DMS53 treated with DMSO at 0.1 percent for 48 hours (cell line): ENCODE data around the gene AGRP.
A peak's percentile ranks its signal among the peaks of the same experiment; 100 is the strongest.
"Not testable (repeated sequence)": the region's sequence is repeated elsewhere in the genome, so short reads cannot be mapped to it uniquely, and the experiment has no call there.

Source experiments
- DNase-seq: peaks from one replicate; lab custom pipeline; 2025; ENCODE audit not compliant: unreplicated experiment; lab: John Stamatoyannopoulos, UW

The AGRP gene, protein sequence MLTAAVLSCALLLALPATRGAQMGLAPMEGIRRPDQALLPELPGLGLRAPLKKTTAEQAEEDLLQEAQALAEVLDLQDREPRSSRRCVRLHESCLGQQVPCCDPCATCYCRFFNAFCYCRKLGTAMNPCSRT

DNA sequence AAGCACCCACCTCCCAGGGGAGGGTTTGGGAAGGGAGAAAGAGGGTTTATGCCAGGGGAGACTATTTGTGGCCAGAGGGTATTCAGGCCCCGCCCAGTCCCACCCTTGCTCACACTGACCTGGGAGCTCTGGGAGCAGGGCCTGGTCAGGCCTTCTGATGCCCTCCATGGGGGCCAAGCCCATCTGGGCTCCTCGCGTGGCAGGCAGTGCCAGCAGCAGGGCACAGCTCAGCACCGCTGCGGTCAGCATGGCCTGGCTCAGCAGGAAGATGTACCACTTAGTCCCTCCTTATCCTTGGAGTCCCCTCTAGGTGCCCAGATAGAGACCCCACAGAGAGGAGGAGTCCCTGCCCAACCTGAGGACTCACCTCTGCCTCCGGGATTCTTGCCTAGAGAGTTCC is at the start of gene AGRP:
AGRP (minus strand) TSS at position 398 of the 400 bp plus-strand sequence; CDS start at position 249, 149 bp downstream.
- no peak for DNase-seq

DNA sequence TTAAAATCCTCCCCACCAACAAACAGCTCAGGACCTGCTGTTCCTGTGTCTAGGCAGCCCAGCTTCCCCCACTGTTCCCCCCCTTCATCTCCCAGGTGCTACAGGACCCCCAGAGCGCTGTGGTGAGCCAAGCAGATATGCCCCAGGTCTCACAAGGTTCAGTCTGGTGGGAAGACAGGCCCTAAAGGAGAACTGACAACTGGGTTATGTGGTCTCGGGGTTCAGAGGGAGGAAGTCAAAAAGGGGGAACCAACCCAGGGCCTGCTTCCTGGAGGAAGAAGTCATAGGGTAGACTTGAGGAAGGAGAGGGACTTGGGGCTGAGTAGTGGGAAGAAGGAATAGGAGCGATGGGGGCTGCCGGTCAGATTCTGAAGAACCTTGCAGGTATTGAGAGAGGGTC is 47.9 kb upstream of the AGRP start:
- DNase-seq: no peak

DNA sequence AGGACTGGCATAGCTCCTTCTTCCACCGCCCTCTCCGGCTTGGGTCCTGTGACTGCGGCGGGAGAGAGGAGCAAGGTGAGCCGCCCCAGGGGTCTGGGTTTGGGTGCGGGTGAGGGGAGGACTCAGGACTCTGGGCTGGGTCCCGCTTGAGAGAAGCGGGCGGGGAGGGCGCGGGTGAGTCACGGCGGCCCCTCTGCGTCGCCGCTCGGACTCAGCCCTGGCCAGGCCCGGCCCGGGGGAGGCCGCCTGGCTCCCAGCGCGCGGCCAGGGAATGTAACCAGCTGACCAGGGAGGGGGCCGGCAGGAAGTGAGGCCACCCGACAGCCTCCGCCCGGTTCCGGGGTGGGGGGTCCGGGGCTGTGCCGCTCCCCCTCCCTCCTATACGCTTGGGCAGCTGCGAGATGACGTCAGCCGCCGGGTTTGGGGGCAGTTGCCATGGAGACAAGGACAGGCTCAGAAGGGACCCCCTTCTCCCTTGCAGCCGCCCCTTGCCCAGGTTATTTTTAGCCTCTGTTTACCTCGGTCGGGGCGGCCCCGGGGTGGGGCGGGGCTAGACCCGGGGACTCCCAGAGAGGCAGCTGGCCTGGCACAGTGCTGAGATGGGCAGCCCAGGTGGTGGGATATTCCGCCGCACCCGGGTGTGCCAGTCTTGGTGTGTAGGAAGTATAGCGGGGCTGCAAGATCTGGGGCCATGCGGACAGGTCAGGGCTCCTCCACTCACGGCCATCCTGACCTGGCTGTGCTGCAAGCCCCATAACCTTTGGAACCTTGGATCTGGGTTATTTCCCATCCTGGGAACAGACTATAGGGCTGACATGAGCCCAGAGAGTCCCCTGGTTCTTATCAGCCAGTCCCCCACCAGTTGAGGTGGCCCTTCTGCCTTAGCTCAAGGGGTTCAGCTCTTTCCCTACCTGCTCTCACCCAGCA is 46.9 kb upstream of the AGRP start:
- DNase-seq: peak; percentile 42

DNA sequence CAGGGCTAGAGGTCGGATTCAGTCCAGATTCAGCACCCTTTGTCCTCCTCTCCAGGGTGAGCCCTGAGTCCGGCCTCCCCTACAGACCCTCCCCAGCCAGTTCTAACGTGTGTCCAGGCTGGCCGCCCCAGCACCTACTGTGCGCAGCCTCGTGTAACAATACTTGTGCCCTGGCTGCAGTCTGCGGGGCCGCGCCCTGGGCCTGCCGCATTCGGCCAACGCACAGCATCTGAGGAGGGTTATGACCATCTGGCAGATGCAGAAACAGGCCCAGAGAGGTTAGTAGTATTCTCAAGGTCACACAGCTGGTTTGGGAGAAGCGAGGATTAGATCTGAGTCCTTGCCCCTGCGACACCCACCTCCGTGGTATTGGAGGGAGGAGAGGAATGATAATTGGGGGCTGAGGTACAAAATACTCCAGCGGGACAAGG is 46.2 kb upstream of the AGRP start:
- no peak for DNase-seq

DNA sequence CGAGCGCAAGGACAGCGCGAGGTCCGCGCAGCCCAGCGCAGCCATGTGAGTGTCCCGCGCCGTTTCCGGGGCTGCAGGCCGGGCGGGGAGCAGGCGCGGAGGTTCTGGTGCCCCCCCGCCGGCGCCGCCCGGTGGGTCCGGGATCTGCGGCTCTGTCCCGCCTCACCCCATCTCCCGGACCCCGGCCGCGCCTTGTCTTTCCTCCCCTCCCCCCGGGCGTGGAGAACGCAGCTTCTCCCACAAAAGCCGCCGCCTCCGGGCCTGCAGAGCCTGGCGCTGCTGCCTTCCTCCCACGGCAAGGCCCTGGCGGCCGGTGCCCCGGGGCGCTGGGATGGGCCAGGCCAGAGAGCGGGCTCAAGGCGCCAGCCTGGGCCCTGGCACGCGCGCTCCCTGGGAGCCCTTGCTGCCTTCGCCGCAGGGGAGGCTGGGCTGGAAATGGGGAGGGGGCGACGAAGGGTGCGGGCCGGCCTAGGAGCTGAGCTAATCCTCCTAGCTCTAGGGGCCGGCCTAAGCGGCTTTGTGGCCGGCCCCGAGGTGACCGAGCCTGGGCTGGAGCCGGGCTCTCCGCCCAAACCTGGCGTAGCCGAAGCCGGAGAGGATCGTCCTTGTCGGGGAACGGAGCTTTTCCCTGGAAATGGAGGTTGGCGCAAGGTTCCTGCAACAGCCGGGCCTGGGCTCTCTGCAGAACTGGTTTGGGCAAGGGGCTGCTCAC is 45.7 kb upstream of the AGRP start:
- no peak for DNase-seq

DNA sequence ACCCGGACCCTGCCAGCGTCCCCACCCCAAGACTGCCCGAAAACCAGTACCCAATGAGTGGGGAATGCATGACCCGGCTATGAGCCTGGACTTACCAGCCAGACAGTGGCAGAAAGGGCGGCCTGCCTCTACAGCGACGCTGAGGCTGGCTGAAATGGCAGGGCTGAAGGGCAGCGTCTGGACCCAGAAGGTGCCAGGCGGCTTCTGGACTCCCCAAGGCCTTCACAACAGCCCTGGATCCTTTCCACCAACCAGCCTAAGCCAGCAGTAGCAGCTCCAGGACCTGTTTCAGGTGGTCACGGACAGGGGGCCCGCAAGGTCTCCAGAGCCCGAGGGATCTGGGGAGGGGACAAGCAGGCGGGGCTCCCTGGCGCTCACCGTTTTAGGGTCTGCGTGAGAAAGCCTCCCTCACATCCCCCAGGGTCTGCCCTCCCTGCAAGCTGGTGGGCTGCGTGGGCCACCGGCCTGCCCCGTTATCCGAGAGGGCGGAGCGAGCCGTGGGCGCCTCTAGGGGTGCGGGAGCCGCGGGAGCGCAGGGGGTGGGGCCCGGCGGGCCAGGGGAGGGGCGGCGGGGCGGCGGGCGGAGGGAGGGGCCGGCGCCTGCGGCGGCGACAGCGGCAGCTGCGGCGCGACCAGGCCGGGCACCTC is 45.0 kb upstream of the AGRP start, which contains the start of gene RIPOR1:
RIPOR1 (plus strand) TSS at position 608 of the 648 bp plus-strand sequence. CDS start 9,618 bp downstream, outside the sequence.
- peak; percentile 21 for DNase-seq

DNA sequence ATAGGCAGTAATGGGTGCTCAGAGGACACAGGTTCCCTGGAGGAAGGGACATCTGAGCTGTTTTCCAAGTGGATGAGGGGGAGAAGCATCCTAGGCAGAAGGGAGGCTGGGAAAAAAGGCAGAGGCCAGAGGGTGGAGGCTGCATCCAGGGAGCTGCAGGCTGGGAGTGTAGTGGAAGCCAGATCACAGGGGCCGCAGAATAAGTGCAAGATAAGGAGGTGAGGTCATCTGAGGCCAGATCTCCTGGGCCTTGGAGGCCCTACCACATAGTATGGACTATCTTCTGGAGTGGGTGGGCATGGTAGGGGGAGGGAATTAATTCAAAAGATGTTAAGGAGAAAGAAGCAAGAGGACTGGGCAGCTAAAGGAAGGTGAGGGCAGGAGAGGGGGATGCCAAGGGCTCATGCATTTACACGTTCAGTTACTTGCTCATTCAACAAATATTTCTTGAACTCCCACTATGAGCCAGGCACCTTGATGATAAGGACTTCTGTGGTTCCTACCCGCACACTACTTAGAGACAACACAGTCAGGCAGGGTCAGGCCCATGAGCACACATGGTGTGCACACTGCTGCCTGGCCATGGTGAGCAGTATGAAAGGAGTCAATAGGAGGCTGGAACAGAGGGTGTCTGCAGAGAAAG is 42.9 kb upstream of the AGRP start:
- no peak for DNase-seq

DNA sequence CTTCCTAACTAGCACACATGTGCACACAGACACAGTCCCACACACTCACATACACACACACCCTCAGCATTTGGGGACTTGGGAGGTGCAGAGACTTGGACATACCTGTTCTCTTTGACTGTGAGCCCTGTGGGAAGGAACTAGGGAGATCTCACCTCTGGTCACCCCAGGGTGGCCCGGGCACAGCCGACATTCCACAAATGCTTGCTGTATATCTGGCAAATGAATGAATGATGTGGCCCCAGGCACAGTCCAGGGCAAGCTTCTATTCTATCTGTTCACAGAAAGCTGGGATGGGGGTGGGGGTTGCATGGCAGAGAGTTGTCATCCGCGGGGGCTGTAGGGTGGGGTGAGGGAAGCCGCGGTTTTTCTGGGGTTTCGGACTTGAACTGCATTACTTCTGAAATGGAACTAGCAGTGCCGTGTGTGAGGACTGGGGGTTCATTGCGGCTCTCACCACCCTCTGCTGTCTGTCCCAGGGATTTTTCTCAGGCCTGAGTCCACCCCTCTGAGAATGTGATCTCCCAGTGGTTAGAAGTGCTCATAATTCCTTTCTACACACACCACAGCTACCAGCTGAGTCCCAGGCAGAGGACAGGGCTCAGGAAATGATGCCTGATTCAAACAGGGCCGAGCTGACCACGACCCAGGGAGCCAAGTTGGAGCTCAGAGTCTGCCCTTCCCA is 42.0 kb upstream of the AGRP start:
- DNase-seq: no peak

DNA sequence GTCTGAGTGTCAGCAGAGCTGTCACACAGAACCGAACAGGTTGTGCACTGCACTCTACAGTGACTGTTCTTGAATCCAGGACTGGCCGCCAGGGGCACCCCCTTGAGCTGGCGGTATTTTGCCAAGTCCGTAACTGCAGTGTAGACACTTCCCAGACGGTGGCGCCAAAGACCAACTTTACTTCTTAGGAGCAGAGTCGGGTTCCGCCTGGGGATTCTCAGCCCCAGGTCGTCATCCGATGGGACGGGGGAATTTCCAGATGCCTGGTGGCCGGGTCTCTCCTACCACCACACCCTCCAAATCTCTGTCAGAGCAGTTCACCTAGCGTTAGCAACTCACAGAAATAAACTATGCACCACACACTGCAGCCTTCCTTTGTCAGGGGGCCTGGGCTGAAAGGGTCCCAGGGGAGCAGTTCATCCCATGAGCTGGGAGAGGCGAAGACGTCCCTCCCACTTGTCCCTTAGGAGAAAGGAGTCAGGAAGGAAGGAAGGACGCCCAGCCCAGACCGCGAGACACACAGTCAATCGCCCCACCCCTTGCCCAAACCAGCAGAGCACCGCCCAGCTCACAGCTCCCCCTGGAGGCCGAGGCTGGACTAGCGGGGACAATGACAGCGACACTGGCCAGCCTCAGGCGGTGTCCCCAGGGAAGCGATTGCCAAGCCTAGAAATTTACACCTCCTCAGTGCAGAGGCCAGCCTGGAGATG is 37.9 kb upstream of the AGRP start:
- peak; percentile 81 for DNase-seq

DNA sequence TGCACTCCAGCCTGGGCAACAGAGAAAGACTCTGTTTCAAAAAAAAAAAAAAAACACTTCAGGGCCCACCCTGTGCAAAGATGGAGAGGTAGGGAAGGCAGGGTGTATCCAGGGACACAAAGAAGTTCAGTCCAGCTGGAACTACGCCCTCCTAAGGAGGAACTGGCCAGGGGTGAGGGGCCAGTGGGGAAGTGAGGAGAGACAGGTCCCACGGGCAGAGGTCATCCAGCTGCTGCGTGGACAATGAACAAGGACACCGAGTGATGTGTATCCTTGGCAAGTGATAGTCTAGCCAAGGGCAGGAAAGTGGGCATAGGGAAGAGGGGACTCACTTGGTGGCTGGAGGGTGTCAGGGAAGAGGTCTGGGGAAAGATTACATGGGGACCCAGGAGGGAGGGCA is 35.9 kb upstream of the AGRP start:
- DNase-seq: no peak

DNA sequence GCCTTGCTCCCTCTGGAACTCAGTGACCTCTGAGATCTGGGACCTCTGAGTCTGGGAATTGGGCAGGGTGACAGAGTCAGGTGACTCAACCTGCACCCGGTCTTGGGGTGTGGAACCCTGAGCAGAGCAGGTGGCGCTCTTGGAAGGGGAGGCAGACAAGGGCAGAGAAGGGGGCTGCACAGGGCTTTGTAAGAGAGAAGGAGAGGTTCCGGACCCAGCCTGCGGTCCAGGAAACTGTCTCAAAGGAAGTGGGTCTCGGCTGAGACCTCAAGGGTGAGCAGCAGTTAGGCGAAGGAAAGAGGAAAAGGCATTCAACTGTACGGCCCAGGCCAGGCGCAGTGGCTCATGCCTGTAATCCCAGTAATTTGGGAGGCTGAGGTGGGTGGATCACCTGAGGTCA is 35.3 kb upstream of the AGRP start:
- DNase-seq: no peak

DNA sequence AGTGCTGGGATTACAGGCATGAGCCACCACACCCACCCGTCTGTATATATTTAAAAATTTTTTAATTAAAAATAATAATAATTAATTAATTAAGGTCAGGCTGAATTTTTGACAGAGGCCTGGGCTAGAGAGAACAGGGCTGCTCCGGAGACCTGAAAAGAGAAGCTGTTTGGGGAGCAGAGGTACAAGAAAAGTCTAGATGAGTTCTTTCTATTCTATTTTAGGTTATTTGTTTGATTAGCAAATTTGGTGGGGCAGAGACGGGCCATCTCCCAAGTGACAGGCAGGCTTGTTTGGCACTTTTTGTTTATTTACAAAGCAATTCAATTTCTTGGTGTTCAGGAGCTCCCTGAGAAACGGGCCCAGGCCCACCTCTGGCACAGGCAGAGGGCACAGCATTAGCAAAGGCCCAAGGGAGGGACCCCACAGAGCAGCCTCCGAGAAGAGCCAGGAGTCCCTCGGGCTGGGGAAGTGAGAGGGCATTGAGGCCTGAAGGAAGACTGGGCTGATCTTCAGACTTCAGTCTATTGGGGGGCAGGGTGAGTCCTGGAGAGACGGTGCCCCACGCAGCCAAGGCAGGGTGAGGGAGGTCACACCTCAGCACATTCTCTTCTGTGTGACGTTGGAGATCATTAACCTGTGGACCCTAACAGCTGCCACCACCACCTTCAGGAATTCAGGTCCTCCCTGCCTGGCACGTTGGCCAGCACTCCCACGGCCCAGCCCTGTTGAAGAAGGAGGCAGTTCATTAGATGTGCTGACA is 34.5 kb upstream of the AGRP start:
- DNase-seq: no peak

DNA sequence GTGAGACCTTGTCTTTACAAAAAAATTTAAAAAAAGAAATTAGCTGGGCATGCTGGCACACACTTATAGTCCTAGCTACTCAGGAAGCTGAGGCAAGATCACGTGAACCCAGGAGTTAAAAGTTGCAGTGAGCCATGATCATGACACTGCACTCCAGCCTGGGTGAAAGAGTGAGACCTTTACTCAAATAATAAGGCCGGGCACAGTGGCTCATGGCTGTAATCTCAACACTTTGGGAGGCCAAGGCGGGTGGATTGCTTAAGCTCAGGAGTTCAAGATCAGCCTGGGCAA is 33.8 kb upstream of the AGRP start:
- no peak for DNase-seq

DNA sequence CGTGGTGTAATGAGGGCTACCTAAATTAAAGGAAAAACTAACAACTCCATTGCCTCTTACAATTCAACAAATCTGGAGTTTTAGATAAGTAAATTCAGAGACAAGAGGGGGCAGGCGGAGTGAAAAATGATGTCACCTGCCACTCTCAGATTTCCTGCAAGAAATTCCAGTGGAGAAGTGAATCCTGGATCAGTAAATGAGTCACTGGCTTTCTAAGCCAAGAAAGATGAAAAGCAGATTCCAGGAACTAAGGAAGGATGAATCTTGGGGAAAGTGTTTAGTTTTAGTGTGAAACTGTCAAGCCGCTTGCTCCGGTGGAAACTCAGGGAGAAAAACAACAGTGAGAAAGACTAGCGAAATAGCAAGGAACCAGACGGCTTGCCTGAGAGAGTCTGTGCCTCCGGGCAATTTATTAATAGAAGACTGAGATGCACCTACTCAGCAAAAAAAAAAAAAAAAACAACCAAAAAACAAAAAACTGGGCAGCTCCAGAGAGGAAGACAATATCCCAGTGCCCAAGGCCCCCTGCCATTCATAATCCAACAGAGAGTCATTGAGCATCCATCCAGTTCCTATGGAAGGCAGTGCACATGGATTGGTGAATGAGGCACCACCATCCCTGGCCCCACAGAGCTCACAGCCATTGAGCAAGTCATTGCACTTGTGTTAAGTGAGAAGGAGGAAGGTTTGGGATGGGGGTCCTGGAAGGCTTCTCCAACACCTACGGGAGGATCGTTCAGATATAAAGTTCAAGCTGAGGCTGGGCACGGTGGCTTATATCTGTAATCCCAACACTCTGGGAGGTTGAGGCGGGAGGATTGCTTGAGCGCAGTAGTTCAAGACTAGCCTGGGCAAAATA is 33.2 kb upstream of the AGRP start:
- no peak for DNase-seq

DNA sequence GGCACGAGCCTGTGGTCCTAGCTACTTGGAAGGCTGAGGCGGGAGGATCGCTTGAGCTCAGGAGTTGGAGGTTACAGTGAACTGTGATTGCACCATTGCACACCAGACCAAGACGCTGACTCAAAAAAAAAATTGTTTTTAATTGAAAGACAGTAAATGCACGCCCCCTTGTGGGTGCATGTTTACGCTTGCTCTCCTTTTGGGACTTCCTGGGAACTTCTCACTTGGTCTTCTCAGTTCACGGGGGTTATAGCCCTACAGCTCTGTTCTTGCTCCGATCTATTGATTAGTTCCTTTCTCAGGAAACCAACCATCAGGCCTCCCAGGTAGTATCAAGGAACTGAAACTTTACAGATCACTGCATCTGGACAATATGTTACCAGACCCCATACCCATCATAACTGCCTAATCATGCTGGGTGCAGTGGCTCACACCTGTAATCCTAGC is 31.1 kb upstream of the AGRP start:
- DNase-seq: peak; percentile 51

DNA sequence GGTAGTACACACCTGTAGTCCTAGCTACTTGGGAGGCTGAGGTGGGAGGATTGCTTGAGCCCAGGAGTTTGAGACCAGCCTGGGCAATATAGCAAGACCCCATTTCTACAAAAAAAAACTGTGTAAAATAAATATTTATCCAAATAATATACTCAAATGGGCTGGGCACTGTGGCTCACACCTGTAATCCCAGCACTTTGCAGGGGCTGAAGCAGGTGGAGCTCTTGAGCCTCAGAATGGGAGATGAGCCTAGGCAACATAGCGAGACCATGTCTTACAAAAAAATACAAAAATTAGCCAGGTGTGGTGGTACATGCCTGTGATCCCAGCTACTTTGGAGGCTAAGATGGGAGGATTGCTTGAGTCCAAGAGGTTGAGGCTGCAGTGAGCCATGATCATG is 30.5 kb upstream of the AGRP start:
- not testable (repeated sequence) for DNase-seq

DNA sequence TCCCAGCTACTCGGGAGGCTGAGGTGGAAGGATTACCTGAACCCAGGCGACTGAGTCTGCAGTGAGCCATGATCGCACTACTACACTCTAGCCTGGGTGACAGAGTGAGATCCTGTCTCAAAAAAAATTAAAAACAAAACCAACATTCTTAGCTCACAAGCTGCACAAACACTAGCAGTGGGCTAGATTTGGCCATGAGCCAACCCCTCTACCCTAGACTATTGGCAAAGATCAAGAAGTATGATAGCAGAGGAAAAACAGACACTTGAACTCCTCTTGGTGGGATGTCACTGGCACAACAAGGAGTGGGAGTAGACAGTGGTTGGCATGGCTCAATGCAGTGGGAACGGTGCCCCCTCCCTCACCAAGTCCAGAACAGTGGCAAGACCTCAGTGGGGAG is 25.7 kb upstream of the AGRP start:
- no peak for DNase-seq

DNA sequence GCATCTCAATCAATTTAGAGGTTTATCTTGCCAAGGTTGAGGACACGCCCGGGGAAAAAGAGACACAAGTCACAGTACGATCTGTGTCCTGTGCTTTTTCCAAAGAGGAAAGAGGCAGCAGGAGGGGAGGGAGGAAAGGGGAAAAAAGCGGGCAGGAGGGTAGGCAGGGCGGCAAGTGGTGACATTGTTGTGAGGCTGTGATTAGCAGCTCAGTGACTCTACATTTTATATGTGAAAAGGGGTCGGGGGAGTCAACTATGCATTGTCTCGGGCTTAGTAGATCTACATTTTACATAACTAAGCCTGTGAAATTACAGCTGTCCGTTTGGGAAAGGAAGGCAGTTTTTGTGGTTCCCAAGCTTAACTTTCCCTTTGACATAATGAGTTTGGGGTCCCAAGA is 23.1 kb upstream of the AGRP start:
- no peak for DNase-seq
